Activated CD8-positive, alpha-beta memory T cell treated with anti-CD3 and anti-CD28 coated beads for 4 hours (primary cell): ENCODE measurements around the gene MS4A1.
"Not testable (repeated sequence)": the region's sequence is repeated elsewhere in the genome, so short reads cannot be mapped to it uniquely, and the experiment has no call there.

ENCODE experiments used
- DNase-seq, 2 donors: peaks; one replicate each; pipeline ENCODE4 v3.0.0-alpha.2; 2020; ENCODE audit warnings: low read depth in 2 of 2

The MS4A1 gene

DNA sequence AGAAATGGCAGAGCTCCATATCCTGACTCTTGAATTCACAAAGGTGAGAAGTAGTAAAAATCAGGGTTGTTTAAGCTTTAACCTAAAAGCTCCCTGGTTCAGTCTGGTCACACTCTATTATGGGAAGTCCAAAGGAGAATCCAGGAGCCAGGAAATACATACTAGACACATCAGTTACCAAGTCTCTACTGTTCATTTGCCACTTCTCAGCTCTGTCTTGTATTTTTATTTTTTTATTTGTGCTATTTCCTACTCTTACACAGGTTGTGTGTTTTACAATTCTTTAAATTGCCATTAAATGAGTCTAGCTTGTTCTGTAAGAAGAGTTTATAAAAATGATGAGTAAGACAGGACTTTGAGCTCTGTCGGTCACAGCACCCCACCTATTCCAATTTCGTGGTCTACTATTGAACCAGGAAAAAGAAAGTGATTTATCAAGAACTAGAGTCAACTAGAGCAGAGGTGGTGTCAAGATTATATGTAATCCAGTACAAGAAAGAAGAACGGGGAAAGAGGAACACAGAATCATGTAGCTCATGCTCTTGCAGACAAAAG lies 46.7 kb downstream of the MS4A1 start:
- DNase-seq, result no peak

DNA sequence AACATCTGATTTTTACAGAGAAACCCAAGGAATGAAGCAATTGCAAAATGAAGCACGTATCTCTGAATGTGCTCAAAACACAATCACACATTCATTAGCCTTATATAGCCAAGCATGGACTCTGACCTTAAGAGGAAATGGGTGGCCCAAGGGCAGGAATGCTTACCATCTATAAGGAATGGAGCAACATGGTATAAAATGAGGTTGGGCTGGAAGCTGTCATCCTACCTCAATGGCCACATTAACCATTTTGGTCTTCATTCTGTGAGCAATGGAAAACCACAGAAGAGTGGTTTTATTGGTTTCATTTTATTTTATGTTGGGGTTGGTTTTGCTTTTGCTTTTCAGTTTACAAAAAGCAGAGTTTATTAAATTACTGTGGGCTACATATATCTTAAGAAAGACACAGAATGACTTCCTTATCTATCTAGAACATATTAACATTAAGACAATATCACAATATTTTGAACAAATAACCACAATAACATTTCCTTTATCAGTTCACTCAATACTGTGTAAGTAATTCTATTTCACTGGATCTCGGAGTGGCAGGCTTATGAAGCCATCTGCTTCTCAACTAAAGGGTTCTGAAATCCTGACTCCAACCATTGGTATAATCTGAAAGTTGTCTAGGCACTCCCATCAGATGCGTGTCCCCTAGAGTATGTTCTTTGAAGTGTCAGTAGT lies 48.7 kb downstream of the MS4A1 start:
- no peak for DNase-seq

DNA sequence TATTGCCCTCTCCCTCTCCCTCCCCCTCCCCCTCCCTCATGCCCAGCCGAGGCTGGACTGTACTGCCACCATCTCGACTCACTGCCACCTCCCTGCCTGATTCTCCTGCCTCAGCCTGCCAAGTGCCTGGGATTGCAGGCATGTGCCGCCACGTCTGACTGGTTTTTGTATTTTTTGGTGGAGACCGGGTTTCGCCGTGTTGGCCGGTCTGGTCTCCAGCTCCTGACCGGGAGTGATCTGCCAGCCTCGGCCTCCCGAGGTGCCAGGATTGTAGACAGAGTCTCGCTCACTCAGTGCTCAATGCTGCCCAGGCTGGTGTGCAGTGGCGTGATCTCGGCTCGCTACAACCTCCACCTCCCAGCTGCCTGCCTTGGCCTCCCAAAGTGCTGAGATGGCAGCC lies 54.0 kb downstream of the MS4A1 start:
- DNase-seq, result not testable (repeated sequence)

DNA sequence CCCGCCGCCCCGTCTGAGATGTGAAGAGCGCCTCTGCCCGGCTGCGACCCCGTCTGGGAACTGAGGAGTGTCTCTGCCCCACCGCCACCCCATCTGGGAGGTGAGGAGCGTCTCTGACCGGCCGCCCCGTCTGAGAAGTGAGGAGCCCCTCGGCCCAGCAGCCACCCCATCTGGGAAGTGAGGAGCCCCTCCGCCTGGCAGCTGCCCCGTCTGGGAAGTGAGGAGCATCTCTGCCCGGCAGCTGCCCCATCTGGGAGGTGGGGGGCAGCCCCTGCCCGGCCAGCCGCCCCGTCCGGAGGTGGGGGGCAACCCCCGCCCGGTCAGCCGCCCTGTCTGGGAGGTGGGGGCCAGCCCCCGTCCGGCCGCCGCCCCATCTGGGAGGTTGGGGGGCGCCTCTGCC lies 54.6 kb downstream of the MS4A1 start:
- DNase-seq, result not testable (repeated sequence)

- no peak for DNase-seq
Observed at GRCh38 chr11:60511393-60511792, 55.7 kb downstream of the MS4A1 start.

DNA sequence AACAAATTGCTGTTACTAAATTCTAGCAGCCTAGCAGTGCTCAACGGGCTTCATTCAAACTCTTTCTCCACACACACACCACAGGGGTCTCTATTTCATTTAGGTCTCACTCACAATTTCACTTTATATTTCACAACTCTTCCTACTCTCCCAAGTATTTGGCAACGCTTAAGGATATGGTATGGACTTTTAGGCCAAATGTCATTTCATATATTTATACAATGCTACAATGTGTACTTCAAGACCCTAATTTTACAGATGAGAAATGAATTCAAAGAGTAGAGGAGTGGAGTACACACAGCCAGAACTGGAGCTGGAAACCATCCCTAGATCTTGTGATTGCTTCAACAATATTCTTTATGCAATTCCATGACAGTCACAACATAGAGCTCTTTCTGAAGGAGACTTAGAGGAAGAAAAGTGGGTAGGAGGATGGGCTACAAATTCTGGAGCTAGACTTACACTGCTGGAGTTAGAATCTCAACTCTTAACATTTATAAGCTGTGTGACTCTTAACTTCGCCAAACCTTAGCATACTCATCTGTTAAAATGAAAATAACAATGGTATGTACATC lies 57.1 kb downstream of the MS4A1 start:
- no peak for DNase-seq

- no peak for DNase-seq
Observed at GRCh38 chr11:60513496-60514460, 58.1 kb downstream of the MS4A1 start.

DNA sequence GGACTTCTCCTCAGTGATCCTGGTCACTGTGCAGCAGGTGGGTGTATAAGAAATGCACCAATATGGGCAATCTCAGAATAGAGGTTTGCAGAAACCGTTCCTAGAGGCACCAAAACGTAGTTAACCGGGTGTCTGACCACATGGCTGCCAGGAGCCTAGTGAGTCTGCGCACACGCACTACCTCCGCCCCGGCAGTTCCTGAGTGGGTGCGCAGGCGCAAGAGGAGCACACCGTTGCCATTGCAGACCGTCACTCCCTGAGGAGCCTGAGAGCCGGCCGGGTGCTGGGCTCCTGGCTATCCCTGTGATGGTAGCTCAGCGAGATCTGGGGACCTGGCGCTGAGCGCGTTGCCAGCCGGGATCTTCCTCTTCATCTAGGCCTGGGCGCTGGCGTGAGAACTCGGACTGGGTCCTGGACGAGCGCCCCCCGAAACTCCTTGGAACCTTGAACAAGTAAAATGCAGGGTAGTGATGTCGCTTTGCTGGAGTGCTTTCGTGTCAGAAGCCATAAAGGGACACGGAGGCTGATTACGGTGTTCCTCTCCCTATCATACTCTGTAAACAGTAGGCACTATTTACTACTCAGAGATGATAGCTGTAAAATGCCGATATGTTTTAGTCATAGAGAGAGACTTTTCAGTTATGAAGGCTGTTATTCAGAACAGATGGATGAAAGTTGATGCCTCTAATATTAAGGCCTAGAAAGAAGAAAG lies 59.7 kb downstream of the MS4A1 start, which contains the start of gene MS4A13:
TSS of gene MS4A13 (plus strand) at position 249 of the 712 bp plus-strand sequence. CDS start 2,692 bp downstream, outside the sequence.
- no peak for DNase-seq
